Breast epithelium (tissue), 3 donors: ENCODE data around the gene SCAF8.

ENCODE experiments used
- POLR2A ChIP-seq: fragments of 450-650 bp; IDR thresholded peaks from one replicate; pipeline ENCODE4 v1.6.1; 2016; ENCODE audit warnings: antibody characterized with exemption, mild to moderate bottlenecking, moderate library complexity
- POLR2AphosphoS5 ChIP-seq, 3 donors: sonication (generic); formaldehyde crosslinking; IDR thresholded peaks; one replicate each; pipeline ENCODE4 v1.6.1; 2017; ENCODE audit warnings: antibody characterized with exemption in 3 of 3
- TF ChIP-seq, protein P1 (sequence below), 3 donors: fragments of 450-650 bp; IDR thresholded peaks; one replicate each; pipeline ENCODE4 v1.5.1; 2016 to 2017; ENCODE audit warnings: antibody characterized with exemption in 3 of 3, mild to moderate bottlenecking in 3 of 3, moderate library complexity in 3 of 3

DNA sequence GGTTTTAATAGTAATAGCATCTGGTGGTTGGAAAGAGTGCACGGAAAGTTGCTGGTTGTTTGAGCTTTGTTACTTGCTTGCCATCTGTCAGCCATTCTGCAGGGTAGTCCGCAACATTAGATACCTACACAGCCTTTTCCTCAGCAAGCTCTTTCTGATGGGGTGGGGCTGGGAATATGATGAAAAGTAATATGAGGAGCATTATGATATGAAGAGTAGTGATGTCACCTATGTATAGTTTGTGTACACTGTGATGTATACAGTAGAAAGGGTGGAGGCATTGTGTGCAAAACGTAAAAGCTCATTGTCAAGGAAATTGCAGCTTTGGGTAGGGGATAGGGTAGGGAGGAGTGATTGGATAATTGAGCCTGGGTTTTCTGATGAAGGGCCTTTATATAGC is 16.1 kb downstream of the SCAF8 start:
- no peak for TF ChIP-seq POLR2A
- TF ChIP-seq, protein P1, sequence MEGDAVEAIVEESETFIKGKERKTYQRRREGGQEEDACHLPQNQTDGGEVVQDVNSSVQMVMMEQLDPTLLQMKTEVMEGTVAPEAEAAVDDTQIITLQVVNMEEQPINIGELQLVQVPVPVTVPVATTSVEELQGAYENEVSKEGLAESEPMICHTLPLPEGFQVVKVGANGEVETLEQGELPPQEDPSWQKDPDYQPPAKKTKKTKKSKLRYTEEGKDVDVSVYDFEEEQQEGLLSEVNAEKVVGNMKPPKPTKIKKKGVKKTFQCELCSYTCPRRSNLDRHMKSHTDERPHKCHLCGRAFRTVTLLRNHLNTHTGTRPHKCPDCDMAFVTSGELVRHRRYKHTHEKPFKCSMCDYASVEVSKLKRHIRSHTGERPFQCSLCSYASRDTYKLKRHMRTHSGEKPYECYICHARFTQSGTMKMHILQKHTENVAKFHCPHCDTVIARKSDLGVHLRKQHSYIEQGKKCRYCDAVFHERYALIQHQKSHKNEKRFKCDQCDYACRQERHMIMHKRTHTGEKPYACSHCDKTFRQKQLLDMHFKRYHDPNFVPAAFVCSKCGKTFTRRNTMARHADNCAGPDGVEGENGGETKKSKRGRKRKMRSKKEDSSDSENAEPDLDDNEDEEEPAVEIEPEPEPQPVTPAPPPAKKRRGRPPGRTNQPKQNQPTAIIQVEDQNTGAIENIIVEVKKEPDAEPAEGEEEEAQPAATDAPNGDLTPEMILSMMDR (IDR thresholded peaks at IDR 0.05): no peak
- TF ChIP-seq POLR2AphosphoS5 (IDR thresholded peaks at IDR 0.05): no peak
